Glomerular visceral epithelial cell (primary cell): ENCODE data around the gene SP1.
A peak's percentile ranks its signal among the peaks of the same experiment; 100 is the strongest.

Experiments
- DNase-seq: peaks from one replicate; pipeline ENCODE4 v3.0.0-alpha.2; 2016; ENCODE audit errors: extremely low spot score

SP1 gene

GRCh38 chr12:53450936-53451335 lies 71.0 kb downstream of the SP1 start:
- no peak for DNase-seq

DNA sequence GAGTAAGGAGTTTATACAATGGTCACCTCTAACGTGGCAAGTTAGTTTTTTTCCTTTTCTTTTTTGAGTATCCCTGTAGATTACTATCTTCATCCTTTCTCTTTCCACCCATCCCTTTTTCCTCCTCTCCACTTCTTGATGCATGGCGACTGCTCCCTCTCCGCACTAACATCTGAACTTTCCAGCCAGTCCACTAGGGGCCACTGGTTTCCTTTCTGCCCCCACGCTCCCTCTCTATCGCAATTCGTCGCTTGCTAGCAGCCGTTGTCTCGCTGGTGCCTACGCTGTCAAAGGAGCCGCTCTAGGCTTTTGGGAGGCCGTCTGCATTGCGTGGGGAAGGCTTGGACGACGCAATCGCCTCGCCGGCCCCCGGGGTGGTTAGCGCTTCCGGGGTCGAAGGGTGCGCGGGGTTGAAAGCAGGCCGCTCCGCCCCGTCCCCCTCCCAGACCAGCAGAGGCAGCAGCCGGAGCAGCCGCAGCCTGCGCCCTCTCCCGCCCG lies 71.7 kb downstream of the SP1 start, which contains the start of gene PCBP2:
PCBP2 (plus strand) TSS at position 442 of the 498 bp plus-strand sequence. CDS start 2,699 bp downstream, outside the sequence.
- DNase-seq = peak; percentile 99

GRCh38 chr12:53452159-53453077 lies 72.4 kb downstream of the SP1 start:
- peak; percentile 90 for DNase-seq

DNA sequence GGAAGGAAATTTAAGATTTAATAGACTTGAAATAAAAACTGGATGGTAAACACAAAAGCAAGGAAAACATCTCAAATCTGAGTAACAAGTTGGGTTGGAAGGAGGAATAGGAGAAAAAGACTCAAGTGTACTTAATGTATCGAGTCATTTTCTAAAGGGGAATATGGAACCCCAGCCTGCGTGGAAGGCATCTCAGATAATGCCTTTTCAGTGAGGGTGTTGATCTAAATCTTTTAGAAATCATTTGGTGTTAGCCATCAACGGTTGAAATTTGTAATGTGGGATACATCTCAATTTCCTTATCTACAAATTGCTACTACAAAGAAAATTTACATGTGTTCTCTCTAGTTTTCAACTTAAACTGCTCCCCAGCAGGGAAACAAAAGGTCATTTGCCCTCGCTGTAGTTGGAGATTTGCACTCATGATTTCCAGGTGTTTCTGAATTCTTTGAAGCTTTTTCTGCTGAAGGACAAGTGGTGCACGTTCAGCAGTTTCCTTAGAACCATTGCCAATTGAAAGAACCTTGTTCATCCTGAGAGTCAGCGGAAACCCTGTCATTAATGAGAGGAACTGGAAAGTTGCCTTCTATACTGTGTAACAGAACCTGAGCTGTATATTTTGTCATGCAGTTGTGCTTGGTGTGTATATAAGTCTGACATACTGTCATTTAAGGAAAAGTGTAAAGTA lies 74.1 kb downstream of the SP1 start:
- DNase-seq = no peak

- no peak for DNase-seq
Measured at GRCh38 chr12:53454707-53455106, 74.7 kb downstream of the SP1 start.

DNA sequence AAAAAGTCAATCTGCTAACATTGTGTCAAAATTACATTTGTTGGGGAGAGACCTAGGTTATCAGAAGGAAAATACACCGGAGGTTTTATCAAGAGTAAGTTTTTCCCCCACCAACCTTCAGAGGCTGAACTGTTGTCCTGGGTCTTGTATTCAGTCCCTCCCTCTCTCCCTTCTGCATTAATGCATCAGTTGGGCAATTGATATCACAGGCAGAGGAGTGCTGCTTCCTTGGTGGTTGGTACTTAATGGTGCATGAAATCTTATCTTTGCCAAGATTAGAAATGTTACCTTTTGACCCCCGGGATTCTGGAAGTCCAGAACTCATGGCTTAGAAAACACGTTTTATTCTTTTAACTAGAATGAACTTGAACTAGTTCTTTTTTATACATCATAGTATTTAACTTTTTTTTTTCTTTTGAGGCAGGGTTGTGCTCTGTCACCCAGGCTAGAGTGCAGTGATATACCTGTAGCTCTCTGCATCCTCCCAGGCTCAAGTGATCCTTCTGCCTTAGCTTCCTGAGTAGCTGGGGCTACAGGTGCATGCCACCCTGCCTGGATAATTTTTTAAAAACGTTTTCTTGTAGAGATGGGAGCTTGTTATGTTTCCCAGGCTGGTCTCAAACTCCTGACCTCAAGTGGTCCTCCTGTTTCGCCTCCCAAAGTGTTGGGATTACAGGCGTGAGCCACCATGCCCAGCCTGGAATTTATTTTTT lies 76.8 kb downstream of the SP1 start:
- no peak for DNase-seq

- DNase-seq = no peak
Measured at GRCh38 chr12:53459097-53459496, 79.1 kb downstream of the SP1 start.

GRCh38 chr12:53461059-53461458 lies 81.1 kb downstream of the SP1 start:
- no peak for DNase-seq

DNA sequence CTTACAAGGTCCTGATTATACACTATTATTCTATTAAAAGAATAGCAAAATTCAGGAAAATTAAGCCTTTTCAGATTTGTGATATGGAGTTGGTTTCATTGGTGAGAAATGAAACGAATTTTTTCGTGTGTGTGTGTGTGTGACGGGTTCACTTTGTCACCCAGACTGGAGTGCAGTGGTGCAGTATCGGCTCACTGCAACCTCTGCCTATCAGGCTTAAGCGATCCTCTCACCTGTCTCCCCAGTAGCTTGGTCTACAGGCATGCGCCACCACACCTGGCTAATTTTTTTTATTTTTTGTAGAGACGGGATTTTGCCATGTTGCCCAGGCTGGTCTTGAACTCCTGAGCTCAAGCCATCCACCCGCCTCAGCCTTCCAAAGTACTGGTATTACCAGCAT lies 81.6 kb downstream of the SP1 start:
- DNase-seq = no peak

DNA sequence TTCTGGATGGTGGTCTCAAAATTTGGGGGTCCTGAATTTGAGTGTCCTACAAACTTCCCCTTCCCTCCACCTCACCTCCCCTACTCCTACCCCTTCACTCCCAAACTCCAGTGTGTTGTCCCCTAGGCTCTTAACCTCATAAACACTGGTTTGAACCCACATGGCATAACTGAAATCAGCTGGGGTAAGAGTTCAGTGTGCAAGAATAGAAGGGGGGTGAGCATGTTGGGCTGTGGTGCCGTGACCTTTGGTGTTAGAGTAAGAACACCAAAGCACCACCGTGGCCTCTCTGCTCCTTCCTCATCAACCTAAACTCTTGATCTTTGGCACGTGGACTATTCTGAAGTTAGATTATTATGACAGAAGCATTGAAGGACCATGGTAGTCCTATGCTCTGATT lies 83.0 kb downstream of the SP1 start:
- DNase-seq = no peak

DNA sequence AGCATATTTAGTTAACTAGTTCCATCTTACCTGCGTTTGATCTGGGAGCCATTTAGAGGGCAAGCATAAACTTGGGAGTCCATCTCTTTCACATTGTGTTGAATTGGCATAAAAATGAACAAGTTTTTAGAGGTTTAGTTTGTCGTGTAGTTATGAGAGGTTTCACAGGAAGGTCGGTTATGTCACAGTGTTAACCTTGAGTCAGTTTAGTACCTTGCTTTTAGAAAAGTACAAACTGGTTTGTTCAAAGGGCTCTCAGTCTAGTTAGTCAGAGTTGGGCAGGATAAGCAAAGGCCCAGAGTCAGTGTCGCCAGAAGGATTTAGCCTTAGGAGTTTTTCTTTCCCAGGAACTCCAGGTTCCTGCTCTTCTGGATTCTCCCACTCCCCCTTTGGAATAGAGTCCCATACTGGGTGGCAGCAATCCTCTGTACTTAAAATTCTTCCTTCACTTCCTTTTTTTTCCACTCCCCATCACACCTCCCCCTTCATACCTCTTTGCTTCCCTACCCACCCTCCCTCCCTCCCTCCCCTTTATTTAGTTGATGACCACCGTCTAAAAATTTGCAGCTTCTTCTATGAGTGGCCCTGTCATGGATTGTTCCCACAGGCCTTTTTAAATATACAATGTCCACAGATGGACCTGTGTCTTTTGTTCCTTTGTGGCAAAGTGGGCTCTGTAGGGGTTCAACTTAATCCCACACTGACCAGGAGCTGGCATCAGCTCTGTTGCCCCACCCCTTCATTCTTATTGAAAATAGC lies 84.0 kb downstream of the SP1 start:
- no peak for DNase-seq

DNA sequence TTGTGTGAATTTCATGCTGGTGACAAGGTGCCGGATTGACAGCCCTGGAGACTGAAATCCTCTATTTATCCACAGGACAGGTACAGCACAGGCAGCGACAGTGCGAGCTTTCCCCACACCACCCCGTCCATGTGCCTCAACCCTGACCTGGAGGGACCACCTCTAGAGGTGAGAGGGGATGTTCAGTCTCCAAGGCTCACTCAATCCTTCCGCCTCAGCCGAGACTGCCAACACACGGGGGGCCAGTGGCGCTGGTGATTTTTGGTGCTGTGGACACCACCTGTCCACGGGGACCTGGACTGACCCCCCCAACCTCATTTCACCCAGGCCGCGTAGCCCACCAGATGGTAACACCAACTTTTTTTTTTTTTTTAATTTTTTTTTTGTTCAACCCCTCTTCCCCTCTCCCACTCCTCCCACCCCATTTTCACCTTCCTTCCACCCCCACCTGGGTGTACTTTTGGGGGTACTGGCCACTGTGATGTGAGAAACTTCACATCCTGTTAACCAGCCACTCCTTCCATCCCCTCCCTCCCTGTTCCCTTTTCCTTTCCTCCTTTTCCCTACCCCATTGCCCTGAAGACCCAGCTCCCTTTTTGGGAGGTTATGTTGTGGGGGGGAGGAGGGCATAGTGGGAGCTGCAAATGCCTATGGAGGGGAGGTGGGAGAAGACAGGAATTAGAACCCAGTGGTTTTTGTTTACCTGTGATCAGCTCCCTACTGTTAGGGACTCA lies 84.9 kb downstream of the SP1 start:
- no peak for DNase-seq

DNA sequence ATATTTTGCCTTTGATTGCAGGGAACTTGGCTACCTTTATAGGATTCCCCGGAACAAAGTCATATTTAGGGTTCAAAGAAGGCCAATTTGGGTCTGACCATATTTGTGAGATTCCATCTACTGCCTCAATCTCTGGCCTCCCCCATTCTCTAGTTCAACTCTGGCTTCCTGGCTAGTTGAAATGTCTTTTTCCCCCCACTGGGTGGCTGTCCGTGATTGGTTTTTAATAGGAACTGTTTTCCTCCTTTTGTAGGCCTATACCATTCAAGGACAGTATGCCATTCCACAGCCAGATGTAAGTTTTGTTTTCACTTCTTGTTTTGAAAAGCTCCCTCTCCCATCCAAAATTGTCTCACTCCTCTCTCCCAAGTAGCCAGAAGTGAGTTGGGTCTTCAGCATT lies 85.7 kb downstream of the SP1 start:
- DNase-seq = no peak
